Nephron progenitor cell (in vitro differentiated cells): Measurements from ENCODE around the gene SLITRK1.

Experiments used
- DNase-seq: peaks from one replicate; pipeline ENCODE4 v3.0.0; 2021
- H3K27ac Mint-ChIP-seq: 2 replicates; pipeline ENCODE4 v1.8.0; 2021; ENCODE audit warnings: mild to moderate bottlenecking, moderate library complexity, mixed read lengths
- H3K27me3 Mint-ChIP-seq: 2 replicates; pipeline ENCODE4 v1.8.0; 2021; ENCODE audit warnings: mild to moderate bottlenecking, low read depth, mixed read lengths; ENCODE audit not compliant: poor library complexity
- H3K36me3 Mint-ChIP-seq: 2 replicates; pipeline ENCODE4 v1.8.0; 2021; ENCODE audit warnings: low read depth, mixed read lengths
- H3K4me1 Mint-ChIP-seq: 2 replicates; pipeline ENCODE4 v1.8.0; 2021; ENCODE audit warnings: mixed read lengths
- H3K4me3 Mint-ChIP-seq: 2 replicates; pipeline ENCODE4 v1.8.0; 2021; ENCODE audit warnings: mild to moderate bottlenecking, moderate library complexity, mixed read lengths
- H3K9me3 Mint-ChIP-seq: 2 replicates; pipeline ENCODE4 v1.8.0; 2021; ENCODE audit warnings: mild to moderate bottlenecking, moderate library complexity, mixed read lengths
- TF ChIP-seq, protein P1 (sequence below): fragments of 200-600 bp; sonication (generic); IDR thresholded peaks from 2 replicates; pipeline ENCODE4 v1.5.0; 2021; ENCODE audit warnings: antibody characterized with exemption

SLITRK1 gene

DNA sequence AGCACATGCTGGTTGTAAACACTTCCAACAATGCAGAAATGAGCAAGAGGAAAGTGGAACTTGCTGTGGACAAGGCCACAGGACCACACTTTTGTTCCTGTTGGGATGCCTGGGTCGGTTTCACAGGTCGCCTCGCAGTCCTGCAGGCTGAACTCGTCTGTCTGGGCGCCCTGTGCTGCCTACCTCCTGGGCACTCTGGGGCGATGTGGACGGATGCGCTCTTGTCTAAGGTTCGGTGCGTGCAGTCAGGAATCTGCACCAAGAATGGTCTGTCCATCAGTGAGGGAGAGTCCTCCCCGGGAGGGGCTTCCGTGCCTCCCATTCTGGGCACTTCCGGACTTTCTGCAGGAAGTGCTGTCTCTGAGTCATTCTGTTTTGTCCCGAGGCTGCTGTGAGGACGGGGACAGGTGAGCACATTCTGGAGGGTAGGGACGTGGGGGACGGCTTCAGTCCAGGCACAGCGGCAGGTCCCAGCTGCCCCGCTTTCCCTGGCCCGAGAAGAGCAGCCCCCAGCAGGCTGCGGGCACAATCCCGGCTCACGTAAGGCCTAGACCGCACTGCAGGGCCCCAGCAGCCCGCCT, 24.1 kb upstream of the SLITRK1 start:
- Mint-ChIP-seq H3K9me3 (peaks cover 3% of the 10 kb centered on the region), H3K4me1 (no peaks in the 10 kb centered on the region), H3K27me3 (no peaks in the 10 kb centered on the region), H3K27ac (no peak overlapping the region), H3K36me3 (no peaks in the 10 kb centered on the region), H3K4me3 (no peak overlapping the region)
- DNase-seq = no peak
- TF ChIP-seq, protein P1, sequence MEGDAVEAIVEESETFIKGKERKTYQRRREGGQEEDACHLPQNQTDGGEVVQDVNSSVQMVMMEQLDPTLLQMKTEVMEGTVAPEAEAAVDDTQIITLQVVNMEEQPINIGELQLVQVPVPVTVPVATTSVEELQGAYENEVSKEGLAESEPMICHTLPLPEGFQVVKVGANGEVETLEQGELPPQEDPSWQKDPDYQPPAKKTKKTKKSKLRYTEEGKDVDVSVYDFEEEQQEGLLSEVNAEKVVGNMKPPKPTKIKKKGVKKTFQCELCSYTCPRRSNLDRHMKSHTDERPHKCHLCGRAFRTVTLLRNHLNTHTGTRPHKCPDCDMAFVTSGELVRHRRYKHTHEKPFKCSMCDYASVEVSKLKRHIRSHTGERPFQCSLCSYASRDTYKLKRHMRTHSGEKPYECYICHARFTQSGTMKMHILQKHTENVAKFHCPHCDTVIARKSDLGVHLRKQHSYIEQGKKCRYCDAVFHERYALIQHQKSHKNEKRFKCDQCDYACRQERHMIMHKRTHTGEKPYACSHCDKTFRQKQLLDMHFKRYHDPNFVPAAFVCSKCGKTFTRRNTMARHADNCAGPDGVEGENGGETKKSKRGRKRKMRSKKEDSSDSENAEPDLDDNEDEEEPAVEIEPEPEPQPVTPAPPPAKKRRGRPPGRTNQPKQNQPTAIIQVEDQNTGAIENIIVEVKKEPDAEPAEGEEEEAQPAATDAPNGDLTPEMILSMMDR = no peak

DNA sequence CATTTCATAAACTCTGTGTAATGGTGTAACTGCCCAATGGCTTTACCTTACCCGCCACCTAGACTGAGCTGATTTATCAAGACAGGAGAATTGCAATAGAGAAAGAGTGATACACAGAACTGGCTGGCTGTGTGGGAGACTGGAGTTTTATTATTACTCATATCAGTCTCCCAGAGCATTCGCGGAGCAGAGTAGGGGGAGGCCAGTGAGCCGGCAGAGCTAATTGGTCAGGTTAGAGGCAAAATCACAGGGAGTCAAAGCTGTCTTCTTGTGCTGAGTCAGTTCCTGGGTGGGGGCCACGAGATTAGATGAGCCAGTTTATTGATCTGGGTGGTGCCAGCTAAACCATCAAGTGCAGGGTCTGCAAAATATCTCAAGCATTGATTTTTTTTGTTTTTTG, 23.4 kb upstream of the SLITRK1 start:
- DNase-seq = no peak
- no peak overlapping the region for H3K27ac Mint-ChIP-seq
- H3K27me3 Mint-ChIP-seq = no peaks in the 10 kb centered on the region
- TF ChIP-seq, protein P1 = no peak
- peaks cover 3% of the 10 kb centered on the region for H3K9me3 Mint-ChIP-seq
- no peak overlapping the region for H3K4me3 Mint-ChIP-seq
- H3K36me3 Mint-ChIP-seq = no peaks in the 10 kb centered on the region
- H3K4me1 Mint-ChIP-seq = no peaks in the 10 kb centered on the region

DNA sequence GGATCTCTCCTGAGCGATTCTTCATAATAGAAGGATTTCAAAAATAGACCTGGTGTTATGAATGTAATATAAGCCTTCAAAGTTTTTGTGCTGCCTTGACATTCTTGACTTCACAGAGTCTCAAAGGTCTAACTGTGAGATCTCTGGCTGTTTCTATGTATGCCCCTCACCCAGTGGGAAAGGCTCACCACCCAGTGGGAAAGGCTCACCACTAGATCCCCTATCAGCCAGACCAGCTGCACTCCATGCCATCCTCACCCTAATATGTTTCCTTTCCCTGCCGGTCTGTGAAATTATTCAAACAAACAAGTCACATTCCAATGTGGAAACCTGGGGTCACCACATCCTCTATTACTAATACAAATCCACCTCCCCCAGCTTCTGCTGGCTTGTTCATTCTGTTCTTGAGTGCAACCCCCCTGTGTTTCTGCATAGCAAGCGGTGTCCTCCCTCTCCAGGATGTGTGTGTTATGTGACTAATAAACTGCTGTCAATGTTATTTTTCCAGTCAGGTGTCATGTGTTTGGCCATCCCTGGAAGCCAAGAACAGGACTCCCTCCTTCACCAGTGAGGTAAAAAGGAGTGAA, 13.8 kb upstream of the SLITRK1 start:
- H3K27me3 Mint-ChIP-seq = peaks cover 4% of the 10 kb centered on the region
- H3K9me3 Mint-ChIP-seq = no peaks in the 10 kb centered on the region
- DNase-seq = no peak
- no peaks in the 10 kb centered on the region for H3K36me3 Mint-ChIP-seq
- no peaks in the 10 kb centered on the region for H3K4me1 Mint-ChIP-seq
- no peak overlapping the region for H3K27ac Mint-ChIP-seq
- TF ChIP-seq, protein P1 = no peak
- H3K4me3 Mint-ChIP-seq = no peak overlapping the region

DNA sequence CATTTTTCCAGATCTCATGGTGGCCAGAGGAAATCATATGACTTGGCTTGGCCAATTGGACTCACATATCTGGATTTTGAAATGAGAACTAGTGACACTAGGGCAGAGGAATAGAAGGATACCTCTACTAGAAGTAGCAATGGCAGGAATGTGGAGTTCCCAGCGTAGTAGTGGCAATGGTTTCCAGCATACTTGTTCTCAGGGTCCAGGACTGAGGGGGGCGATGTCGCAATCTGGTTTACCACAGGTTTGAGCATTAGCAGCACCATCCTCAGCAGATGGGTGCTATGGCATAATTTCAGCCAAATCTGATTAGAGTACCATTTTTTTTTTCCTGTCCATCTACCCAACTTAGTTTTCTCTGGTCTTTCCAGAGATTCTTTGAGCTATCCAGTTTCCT, 8.1 kb upstream of the SLITRK1 start:
- Mint-ChIP-seq H3K27ac (no peak overlapping the region), H3K27me3 (no peaks in the 10 kb centered on the region), H3K9me3 (no peaks in the 10 kb centered on the region), H3K36me3 (no peaks in the 10 kb centered on the region), H3K4me1 (no peaks in the 10 kb centered on the region), H3K4me3 (no peak overlapping the region)
- no peak for DNase-seq
- TF ChIP-seq, protein P1 = no peak

DNA sequence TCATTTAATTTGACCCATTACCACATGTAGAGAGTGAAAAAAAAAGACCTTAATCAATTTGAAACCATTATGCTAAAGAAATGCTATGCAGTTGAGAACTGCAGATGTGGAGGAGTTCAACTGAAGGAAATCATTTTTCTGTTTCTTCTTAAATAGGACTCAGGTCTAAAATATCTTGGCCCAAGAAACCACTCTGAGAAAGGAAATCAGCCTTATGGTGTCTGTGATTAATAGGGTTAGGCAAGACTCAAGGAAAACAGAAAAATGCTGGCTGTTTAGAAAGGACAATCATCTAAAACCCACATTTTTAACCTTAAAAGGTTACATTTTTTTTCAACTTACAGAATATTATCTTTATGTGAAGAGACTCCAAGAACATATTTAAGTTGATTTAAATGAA, 1.9 kb upstream of the SLITRK1 start:
- TF ChIP-seq, protein P1 = no peak
- Mint-ChIP-seq H3K36me3 (no peaks in the 10 kb centered on the region), H3K4me1 (peaks cover 31% of the 10 kb centered on the region), H3K27ac (no peak overlapping the region), H3K4me3 (no peak overlapping the region), H3K9me3 (no peaks in the 10 kb centered on the region), H3K27me3 (peaks cover 61% of the 10 kb centered on the region)
- DNase-seq = no peak

DNA sequence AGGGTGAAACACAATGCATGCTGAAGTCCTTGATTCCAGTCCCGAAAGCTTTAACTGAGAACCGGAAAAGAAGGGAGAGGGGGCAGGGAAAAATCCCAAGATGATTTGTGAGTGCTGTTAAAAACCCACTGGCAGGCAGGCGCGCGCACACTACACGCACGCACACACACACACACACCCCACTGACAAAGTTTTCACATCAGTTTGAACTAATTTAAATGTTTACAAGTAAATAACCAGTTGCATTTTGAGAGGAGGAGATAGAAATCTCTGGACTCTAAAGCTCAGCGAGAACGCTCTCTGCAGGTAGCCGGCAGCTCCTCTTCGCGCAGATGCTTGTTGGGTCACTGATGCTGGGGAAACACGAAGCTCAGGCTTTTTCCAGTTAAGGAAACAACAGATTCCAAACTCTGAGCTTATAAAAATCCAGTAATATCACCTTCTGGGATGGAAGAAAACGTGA, 818 bp upstream of the SLITRK1 start:
- TF ChIP-seq, protein P1 = no peak

More for the DNA sequence above, 818 bp upstream of the SLITRK1 start:
- DNase-seq = no peak
- Mint-ChIP-seq H3K9me3 (no peaks in the 10 kb centered on the region), H3K4me3 (peak overlapping the region; percentile 86), H3K4me1 (peaks cover 37% of the 10 kb centered on the region), H3K27ac (no peak overlapping the region), H3K27me3 (peaks cover 71% of the 10 kb centered on the region), H3K36me3 (no peaks in the 10 kb centered on the region)
